Activated CD8-positive, alpha-beta memory T cell treated with anti-CD3 and anti-CD28 coated beads, Interleukin-2, amount 50 U/mL, for 4 hours (primary cell): ENCODE measurements around the gene CYGB.
"Not testable (repeated sequence)": the region's sequence is repeated elsewhere in the genome, so short reads cannot be mapped to it uniquely, and the experiment has no call there.

Source experiments
- DNase-seq: peaks from one replicate; pipeline ENCODE4 v3.0.0-alpha.2; 2020

The CYGB gene

DNA sequence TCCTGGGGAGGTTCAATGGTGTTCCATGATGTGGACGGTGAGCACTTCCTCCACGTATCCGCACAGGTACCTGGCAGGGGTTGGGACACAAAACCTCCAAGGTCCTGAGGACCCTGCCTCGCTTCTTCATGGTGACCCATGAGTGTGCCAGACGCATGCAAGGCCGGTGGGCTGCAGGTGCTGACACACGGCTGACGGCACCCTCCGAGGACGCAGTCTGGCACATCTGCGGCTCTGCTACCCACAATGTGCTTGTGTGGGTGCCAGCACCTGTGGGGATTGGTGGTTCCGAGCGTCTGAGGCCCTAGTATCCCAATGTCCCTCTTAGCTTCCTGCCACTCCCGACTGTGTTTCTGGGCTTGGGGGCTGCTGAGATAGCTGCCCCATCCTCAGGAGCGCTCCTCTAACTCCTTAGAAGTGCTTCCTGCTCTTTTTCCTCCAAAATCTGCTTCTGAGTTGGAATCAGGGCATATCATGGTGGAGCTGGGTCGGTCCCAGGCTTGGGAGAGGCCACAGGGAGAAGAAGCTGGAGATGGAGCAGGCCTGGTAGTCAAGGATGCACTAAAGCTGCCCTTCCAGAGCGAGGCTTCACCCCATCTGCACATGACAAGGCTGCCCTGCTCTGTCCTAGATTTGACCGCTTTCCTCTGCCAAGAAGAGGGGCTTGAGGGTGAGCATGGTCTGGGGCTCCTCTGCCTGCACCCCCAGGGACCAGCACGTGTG, 1.6 kb downstream of the CYGB start:
- DNase-seq = no peak

DNA sequence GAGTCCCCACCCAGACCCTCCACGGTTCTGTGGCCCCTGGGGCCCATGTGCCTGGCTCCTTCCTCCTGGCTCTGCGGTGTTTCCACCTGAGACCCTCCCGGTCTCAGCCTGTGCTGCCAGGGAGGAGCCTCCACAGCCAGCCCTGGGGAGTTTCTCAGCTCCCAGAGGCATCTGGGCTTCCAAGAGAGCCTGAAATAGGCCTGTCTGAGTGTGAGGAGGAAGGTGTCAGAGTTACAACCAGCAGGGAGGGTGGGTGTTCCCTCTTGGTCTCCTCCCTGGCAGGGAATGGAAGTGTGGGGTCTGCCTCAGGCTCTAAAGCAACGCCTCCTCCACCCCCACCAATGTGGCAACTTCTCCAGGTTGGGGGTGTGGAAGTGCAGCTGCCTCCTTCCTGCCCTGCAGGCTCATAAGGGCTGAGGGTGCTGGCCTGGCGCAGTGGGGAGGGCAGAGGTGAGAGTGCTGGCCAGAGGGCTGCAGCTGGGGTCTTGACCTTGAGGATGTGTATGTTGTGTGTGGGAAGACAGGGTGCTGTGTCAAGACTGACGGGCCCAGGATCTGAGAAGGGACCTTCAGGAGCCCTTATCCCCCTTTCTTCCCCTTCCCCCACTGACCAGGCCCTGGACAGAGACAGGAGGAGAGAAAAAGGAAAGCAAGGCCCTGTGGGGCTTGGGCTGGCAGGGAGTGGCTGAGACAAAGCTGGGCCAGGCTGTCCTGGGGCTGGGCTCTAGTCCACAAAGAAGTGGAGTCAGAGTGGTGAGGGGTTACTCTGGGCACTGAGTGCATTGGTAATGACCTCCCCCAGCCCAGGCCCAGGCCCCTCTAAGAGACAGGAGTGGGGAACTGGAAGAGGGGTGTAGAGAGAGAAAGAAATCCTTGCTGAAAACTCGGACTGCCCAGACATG, 2.4 kb downstream of the CYGB start:
- no peak for DNase-seq

DNA sequence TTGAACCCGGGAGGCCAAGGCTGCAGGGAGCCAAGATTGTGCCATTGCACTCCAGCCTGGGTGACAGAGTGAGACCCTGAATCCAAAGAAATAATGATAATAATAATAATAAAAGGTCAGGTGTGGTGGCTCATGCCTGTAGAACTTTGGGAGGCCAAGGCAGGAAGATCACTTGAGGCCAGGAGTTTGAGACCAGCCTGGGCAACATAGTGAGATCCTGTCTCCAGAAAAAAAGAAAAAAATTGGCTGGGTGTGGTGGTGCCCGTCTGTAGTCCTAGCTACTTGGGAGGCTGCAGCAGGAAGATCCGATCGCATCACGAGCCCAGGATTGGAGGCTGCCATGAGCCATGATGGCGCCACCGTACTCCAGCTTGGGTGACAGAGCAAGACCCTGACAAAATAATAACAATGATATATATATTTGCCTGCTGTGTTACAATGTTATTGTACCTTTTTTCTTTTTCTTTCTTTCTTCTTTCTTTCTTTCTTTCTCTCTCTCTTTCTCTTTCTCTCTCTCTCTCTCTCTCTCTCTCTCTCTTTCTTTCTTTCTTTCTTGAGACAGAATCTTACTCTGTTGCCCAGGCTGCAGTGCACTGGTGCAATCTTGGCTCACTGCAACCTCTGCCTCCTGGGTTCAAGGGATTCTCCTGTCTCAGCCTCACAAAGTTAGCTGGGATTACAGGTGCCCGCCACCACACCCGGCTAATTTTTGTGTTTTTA, 3.7 kb downstream of the CYGB start:
- not testable (repeated sequence) for DNase-seq

DNA sequence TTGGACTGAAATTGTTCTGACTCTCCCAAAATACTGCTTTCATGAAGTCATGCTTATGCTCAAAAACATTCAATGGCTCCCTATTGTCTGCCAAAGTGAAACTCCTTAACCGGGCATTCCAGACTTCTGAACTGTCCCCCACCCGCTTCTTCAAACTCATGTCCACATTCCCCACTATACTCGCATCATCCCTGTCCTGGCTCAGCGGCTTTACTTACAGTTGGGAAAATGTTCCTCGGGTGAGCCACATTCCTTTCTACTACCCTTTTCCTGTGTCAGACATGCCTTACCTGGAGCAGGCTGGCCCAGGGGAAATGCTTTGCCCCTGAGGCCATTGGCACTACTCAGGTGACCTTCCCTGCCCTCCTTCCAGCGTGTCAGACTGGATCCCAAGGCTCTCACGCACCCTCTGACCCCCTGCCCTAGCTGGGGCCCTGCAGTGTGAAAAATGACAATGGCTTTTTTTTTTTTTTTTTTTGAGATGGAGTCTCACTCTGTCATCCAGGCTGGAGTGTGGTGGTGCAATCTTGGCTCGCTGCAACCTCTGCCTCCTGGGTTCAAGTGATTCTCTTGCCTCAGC, 5.3 kb downstream of the CYGB start:
- no peak for DNase-seq

DNA sequence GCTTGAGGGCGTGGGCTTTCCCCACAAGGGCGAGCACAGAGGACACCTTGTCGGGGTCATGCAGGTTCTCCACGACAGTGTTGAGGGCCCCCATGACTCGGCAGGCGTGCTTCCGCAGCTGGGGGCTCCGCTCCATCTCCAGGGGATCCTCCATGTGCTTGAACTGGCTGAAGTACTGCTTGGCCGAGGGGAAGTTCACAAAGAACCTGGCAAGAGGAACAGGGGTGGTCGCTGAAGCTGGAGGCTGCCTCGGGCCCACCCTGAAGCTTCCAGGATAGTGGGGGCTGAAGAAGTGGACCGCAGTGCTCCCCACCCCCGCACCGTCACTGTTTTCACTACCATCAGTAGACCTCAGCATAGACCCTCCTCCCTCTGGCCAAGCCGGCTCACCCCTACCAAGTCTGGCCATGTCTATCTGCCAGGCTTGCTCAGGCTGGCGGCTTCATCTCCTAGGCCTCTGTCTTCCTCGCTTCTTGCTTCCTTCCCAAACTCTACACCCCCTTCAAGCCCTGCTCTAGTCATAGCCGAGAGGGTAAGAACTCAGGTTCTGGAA, 5.9 kb downstream of the CYGB start:
- DNase-seq = no peak

DNA sequence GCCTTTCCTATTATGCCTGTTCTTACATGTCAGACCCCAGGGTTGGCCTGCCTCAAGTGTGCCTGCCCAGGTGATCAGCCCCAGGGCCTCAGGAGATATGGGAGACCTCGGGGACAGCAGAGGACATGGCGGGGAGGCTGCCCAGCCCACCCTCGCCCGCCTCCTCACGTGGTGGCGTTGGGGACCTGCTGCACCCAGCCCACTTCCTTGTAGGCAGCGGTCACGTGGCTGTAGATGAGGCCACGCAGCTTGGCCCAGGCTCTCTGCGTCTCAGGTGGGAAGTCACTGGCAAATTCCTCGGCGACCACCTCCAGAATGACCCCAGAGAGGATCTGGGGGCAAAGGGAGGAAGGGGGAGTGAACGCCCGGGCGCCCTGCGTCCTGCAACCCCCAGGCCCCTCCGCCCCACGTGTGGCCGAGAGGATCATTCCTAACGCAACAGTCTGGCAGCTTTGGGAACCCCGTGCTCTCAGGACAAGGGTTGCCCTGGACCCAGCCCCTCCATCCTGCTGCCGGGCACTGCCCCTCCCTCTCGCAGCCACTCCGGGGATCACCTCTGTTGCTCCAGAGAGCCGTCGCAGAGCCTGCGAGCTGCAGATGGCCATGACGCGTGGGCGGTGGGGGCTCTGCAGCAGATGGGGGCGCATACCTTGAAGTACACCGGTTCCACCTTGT, 6.6 kb downstream of the CYGB start:
- no peak for DNase-seq

DNA sequence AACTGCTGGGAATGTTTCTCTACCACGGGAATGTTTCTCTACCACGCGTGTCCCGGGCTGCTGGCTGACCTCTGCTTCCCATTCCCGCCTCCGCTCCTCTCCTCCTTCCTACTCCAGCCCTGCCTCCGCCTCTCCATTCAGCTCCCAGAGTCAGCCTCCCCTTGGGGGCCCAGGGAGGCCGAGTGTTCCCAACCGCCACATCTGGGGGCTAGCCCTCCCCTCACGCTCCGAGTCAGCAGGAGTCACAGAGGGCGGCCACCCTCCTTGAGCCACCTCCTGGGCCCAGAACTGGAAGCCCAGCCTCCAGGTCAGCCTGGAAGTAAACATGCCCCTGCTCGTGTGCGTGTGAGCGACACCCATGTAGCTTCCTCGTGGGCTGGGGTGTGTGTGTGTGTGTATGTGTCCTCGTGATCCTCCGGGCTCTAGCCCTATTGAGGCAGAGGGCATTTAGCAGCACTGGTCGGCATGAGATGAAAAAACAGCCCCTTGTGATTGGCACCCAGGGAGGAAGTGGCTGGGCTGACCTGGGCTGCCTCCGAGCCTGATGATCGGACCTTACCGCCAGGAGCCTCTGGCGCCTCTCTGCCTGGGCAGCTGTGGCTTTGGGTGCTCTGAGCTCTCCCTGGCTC, 7.3 kb downstream of the CYGB start:
- DNase-seq = no peak

DNA sequence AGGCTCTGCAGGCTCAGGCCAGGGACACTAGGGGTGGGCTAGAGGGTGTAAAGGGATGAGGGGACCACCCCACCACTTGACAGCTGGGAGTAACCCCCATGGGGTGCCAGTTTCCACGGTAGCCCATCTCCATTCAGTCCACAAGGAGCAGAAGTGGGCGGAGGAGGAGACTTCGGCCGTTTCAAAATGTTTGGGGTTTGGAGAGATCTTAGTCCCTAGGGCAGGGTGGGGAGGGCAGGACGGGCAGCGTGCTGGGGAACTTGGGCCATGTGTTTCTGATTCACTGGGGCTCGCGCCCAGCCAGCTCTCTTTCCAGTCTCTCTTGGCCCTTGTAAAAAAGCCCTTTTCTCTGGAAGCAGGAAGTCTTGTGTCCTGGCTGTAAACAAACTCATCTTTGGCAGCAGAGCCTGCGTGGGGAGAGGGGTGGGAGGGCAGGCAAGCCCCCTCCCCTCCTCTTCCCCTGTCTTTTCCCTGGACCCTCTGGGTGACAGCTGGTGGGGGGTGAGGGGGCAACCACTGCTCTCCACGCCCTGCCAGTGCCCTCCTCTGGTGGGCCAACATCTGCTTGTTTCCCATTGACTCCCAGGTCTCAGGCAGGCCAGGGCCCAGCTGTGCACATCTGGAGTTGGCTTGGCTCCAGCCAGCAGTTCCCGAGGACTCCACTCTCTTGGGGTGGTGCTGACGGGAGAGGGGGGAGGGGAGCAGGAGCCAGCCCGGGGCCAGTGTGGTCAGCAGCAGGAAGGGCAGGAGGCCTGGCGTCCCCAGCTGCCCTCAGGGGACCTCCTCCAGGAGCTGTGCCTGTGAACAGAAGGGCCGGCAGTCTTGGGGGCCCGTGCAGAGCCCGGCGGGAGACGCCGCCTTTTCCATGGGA, 8.1 kb downstream of the CYGB start:
- no peak for DNase-seq

DNA sequence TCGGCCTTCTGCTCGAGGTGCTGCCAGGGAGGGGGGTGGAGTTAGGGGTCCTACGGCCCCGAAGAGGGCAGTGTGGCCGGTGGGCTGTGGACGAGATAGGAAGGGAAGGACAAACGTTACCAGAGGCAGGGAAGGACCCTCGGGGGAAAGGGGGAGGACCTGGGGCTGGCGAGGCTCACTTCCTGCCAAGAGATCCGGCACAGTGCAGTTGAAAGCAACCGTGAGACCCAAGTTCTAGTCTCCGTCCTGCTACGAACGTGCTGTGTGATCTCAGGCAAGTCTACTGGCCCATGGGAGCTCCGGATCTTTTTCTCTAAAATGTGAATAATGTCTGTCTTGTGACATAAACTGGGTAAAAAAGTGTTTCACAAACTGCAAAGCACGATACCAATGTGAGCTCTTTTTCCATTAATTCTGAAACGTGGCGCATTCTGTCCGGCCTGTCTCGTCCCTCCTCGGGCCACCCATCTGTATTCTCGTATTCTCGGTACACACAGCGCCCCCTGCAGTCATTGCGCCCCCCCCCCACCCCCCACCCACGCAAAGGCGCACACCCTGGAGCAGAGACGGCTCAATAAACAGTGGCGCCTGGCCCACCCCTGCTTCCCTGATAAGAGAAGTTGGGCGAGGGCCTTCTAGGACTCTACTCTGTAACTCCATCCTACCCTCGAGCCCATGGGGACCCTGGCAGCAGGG, 8.8 kb downstream of the CYGB start:
- DNase-seq = no peak

DNA sequence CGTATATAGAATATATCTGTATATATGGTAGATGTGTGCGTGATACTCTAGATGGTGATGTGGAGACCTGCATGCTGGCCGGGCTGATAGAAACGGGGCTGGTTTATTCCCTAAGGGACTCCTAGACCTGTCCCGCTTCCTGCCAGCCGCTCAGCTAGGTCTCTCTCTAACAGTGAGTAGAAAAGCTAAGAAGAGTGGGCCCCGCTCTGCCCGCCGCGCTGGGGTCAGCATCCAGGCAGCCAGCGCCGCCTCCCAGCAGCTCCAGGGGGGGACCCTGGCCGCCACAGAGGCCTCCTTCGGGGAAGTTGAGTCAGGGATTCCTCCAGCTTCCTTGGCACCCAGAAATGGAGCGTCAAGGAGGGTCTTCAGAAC, 9.4 kb downstream of the CYGB start:
- no peak for DNase-seq

DNA sequence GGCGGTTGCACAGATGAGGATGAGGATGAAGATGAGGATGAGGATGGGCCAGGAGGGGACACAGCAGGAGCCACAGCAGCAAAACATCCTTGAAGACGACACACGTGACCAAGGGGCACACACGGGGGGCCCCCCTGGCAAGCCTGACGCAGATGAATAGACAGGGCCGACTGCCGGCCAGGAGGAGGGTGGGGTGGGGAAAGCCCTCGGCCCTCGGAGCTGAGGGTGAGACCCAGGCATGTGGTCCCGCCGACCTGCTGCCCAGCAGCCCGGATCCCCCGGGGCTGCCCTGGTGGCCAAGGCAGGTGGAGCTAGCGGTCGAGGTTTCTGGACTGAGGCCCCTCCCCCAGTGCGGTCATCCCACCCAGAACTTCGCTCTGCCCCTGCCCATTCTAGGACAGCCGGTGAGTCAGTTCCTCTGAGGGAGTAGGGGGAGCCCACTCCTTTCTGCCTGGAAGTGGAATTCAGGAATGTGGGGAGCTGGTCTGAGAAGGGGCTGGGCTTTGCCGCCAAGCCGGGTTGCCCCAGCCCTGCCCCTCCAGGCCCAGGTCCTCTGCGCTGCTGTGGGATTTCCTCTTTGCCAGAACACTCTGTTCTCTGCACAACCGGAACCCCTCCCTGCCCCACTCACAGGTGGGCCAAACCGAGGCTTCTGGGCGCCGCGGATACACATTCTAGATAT, 9.9 kb downstream of the CYGB start:
- DNase-seq = peak; percentile 46

DNA sequence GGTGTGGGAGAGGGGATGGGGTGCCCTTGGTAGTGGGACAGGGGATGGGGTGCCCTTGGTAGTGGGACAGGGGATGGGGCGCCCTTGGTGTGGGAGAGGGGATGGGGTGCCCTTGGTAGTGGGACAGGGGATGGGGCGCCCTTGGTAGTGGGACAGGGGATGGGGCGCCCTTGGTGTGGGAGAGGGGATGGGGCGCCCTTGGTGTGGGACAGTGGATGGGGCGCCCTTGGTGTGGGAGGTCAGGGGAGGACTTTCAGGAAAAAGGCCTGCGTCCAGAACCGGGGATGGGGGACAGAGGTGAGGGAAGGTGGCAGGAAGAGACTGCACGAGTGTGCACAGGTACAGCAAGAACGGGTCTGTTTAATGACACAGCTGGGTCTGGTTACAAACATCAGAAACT, 10.5 kb downstream of the CYGB start:
- not testable (repeated sequence) for DNase-seq

DNA sequence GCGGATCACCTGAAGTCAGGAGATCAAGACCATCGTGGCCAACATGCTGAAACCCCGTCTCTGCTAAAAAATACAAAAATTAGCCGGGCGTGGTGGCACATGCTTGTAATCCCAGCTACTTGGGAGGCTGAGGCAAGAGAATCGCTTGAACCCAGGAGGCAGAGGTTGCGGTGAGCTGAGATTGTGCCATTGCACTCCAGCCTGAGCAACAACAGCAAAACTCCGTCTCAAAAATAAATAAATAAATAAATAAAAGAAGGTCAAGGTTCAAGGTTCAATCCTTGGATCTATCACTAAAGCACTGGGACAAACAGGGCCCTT, 12.0 kb downstream of the CYGB start:
- not testable (repeated sequence) for DNase-seq

DNA sequence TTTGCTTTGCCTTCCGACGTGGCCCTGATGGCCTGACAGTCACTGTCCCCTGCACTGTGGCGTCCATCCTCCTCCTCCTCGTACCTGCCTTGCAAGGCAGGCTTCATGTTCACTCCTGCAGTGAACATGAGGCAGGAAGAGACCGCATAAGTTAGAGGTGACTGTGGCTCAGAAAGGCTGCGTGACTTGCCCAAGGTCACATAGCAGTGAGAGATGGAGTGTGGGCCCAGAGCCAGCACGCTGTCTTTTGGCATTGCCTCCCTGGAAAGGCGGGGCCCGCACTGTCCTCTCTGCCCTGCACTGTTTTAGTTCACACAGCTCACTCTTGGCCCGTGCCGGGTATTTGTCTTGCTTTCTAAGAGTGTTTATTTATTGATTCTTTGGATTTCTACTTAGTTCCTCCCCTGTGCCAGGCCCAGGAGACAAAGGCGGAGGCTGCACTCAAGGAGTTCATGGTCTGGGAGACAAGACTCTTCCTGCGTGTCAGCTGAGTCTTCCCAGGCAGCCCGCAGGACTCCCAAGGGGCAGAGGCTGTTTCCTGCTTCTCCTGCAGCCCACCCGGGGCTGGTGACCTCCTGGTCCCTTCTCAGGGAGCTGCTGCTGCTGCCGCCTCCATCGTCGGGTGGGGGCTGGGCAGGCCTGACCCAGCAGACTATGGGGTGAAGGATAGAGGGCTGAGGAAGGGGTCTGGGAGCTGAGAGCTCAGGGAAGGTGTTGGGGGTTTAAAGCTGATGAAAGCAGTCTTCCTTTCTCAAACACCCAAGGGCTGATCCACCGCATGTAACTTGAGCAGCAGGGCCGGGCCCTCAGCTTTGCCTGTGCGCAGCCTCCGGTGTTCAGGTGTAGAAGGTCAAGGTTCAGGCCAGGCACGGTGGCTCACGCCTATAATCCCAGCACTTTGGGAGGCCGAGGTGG, 12.7 kb downstream of the CYGB start:
- DNase-seq = no peak

DNA sequence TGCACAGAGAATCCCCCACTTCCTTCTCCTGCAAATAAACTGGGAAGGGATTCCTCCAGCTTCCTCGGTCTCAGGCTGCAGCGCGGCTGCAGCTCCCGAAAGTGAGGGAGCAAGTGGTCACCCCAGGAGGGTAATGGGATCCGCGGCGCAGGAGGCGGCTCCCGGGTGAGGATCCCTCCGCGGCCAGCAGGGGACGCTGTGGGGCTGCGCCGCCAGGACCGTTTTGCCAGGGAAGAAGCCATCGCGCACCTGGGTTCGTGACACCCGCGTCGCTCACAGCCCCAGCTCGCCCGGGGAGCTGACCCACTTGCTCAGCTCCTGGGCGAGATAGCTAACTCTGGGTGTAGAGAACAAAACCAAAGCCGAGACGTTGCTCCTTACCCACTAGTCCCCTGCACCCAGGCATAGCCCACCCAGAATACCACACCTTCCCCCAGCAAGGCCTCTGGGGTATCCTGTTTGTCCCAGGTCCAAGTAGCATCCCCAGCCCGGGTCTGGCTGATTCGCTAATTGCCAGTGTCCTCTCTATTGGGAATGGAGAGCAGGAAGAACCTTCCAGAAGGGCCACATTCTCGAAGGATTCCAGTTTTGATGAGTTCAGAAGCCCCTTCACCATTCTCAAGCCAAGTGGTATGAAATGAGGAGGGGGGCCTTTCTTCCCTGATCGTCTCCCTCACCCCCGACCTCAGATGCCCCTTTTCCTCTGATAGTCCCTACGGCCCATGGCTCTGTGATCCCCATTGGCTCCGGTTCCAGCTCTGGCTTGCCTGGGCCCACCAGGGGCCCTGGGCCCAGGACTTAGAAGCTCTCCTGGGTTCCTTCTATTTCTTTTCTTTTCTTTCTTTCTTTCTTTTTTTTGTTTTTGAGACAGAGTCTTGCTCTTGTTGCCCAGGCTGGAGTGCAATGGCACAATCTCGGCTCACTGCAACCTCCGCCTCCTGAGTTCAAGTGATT, 14.1 kb downstream of the CYGB start:
- DNase-seq = peak; percentile 82

DNA sequence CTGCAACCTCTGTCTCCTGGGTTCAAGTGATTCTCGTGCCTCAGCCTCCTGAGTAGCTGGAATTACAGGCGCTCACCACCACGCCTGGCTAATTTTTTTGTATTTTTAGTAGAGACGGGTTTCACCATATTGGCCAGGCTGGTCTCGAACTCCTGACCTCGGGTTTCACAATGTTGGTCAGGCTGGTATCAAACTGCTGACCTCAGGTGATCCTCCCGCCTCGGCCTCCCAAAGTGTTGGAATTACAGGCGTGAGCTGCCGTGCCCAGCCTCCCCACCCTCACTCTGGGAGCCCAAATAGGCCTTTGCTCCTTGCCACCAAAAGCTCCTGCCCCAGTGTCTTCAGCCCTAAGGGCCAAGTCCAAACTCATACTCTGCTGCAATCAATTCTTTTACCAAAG, 15.8 kb downstream of the CYGB start:
- not testable (repeated sequence) for DNase-seq

DNA sequence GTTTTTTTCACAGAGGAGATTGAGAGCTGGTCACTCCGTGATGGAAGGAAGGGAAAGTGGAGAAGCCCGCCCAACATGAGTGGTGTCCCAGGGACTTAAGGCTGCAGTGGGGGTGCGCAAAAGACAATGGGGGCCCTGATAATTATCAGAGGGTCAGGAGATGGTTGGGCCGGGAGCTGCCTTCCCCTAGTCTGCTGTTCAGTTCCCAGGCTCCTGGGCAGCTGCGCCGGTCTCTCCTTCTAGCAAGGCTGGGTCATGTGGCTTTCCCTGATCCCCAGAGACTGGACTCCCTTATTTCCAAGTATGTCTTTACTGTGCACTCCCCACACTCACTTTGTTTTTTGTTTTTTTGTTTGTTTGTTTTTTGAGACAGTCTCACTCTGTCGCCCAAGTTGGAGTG, 16.2 kb downstream of the CYGB start:
- DNase-seq = no peak
